HCT116 (cell line): ENCODE data around the gene SNX3. TPM values are rescaled to one million over a fixed set of nuclear protein-coding genes. Genes with fewer than 3 reads are reported as not detected.

Experiments used
- ATAC-seq: fragments of 200-7000 bp; cut with Tn5 transposase; 2 replicates; pipeline ENCODE4 v1.9.1; 2020; ENCODE audit warnings: mild to moderate bottlenecking, moderate library complexity
- BruUV-seq: library from RNA; stranded (reverse); fragments of 400-500 nt; replicated peaks from 2 replicates; lab custom pipeline; 2021; lab: Mats Ljungman, UMichigan
- CTCF ChIA-PET: fragments of 300-600 bp; sonication (Branson Sonifier 250); formaldehyde crosslinking; loops from one replicate; lab custom pipeline; 2021; ENCODE audit warnings: antibody characterized with exemption; lab: Charles Lee
- POLR2A ChIA-PET: fragments of 300-600, 350-600 bp; sonication (Branson Sonifier 250); formaldehyde crosslinking; loops from one replicate; lab custom pipeline; 2021; ENCODE audit warnings: antibody characterized with exemption; lab: Charles Lee
- RAD21 ChIA-PET, 2 experiments: fragments of 300-600 bp; sonication (Branson Sonifier 250); formaldehyde crosslinking; loops; one replicate each; lab custom pipeline; 2023; ENCODE audit warnings: low total read pairs in 2 of 2; ENCODE audit not compliant: uncharacterized antibody in 2 of 2, unreplicated experiment in 2 of 2, low non-redundant PET in 1 of 2; lab: Charles Lee
- DNase-seq: peaks from one replicate; pipeline ENCODE4 v3.0.0-alpha.2; 2010; ENCODE audit warnings: low read depth, low spot score
- H2AFZ ChIP-seq: fragments of 200-600 bp; shearing (Covaris generic), sonication (generic); 2 replicates; pipeline ENCODE4 v1.6.1; 2017; ENCODE audit warnings: low read depth, mixed run types, mixed read lengths, antibody characterized with exemption, low read length; ENCODE audit not compliant: poor library complexity, severe bottlenecking
- H3K27ac ChIP-seq: 2 replicates; pipeline ENCODE4 v1.5.1; 2012; ENCODE audit warnings: low read depth, low read length
- H3K27me3 ChIP-seq: fragments of 200-600 bp; sonication (generic); 2 replicates; pipeline ENCODE4 v1.6.1; 2016; ENCODE audit warnings: mixed run types, low read length, mixed read lengths; ENCODE audit not compliant: insufficient read depth
- H3K36me3 ChIP-seq, 2 experiments: fragments of 200-500 bp in 1 of 2; fragments of 200-600 bp in 1 of 2; sonication (Bioruptor generic) in 1 of 2; sonication (generic) in 1 of 2; 2 replicates each; pipeline versions ENCODE4 v1.5.1 to v1.6.1; 2014 to 2016; ENCODE audit warnings: low read length in 2 of 2, inconsistent platforms in 1 of 2, mixed read lengths in 1 of 2, mixed run types in 1 of 2; ENCODE audit not compliant: insufficient read depth in 2 of 2, control insufficient read depth in 1 of 2
- H3K4me1 ChIP-seq, 2 experiments: fragments of 200-600 bp in 1 of 2; sonication (generic) in 1 of 2; 2 replicates each; pipeline versions ENCODE4 v1.5.1 to v1.6.1; 2012 to 2017; ENCODE audit warnings: low read length in 2 of 2, inconsistent platforms in 1 of 2, mild to moderate bottlenecking in 1 of 2, mixed read lengths in 1 of 2, mixed run types in 1 of 2, moderate library complexity in 1 of 2; ENCODE audit not compliant: insufficient read depth in 2 of 2, control insufficient read depth in 1 of 2
- H3K4me2 ChIP-seq: fragments of 200-600 bp; sonication (generic); 2 replicates; pipeline ENCODE4 v1.6.1; 2017; ENCODE audit warnings: mixed run types, low read length, mixed read lengths
- H3K4me3 ChIP-seq, 2 experiments: fragments of 200-600 bp in 1 of 2; sonication (generic) in 1 of 2; replicated peaks in 1 of 2; 2 replicates each; pipeline ENCODE4 v1.5.1; 2011 to 2016; ENCODE audit warnings: low read length in 2 of 2, control low read depth in 1 of 2, low read depth in 1 of 2, mild to moderate bottlenecking in 1 of 2, mixed read lengths in 1 of 2, mixed run types in 1 of 2
- H3K79me2 ChIP-seq: fragments of 200-600 bp; sonication (generic); 2 replicates; pipeline ENCODE4 v1.6.1; 2017; ENCODE audit warnings: mild to moderate bottlenecking, mixed run types, low read length, moderate library complexity, mixed read lengths; ENCODE audit not compliant: insufficient read depth
- H3K9ac ChIP-seq: fragments of 200-600 bp; sonication (generic); 2 replicates; pipeline ENCODE4 v1.6.1; 2016; ENCODE audit warnings: low read length, mixed read lengths
- H3K9me2 ChIP-seq: fragments of 200-600 bp; sonication (generic), shearing (Covaris generic); 2 replicates; pipeline ENCODE4 v1.6.1; 2017; ENCODE audit warnings: mixed run types, mild to moderate bottlenecking, moderate library complexity; ENCODE audit not compliant: insufficient read depth
- H3K9me3 ChIP-seq, 2 experiments: fragments of 200-500 bp in 1 of 2; fragments of 200-600 bp in 1 of 2; sonication (Bioruptor generic) in 1 of 2; sonication (generic) in 1 of 2; 2 replicates each; pipeline ENCODE4 v1.6.1; 2014 to 2017; ENCODE audit warnings: low read length in 2 of 2, mixed read lengths in 2 of 2, inconsistent platforms in 1 of 2, low read depth in 1 of 2, mild to moderate bottlenecking in 1 of 2, mixed run types in 1 of 2, moderate library complexity in 1 of 2; ENCODE audit not compliant: control insufficient read depth in 1 of 2, insufficient read depth in 1 of 2
- H4K20me1 ChIP-seq: fragments of 200-600 bp; sonication (generic), shearing (Covaris generic); 2 replicates; pipeline ENCODE4 v1.6.1; 2017; ENCODE audit warnings: mixed run types, mild to moderate bottlenecking, moderate library complexity; ENCODE audit not compliant: insufficient read depth
- CBX3 ChIP-seq: IDR thresholded peaks from 2 replicates; pipeline ENCODE4 v1.6.1; 2012; ENCODE audit warnings: low read depth
- CEBPB ChIP-seq: IDR thresholded peaks from 2 replicates; pipeline ENCODE4 v1.6.1; 2012; ENCODE audit warnings: low read depth
- EGR1 ChIP-seq: IDR thresholded peaks from 2 replicates; pipeline ENCODE4 v1.6.1; 2012; ENCODE audit warnings: low read depth
- POLR2AphosphoS5 ChIP-seq: IDR thresholded peaks from 2 replicates; pipeline ENCODE4 v1.6.1; 2011; ENCODE audit warnings: mild to moderate bottlenecking, low read depth, low read length, moderate library complexity
- REST ChIP-seq: IDR thresholded peaks from 2 replicates; pipeline ENCODE4 v1.6.1; 2012; ENCODE audit warnings: low read depth
- YY1 ChIP-seq: IDR thresholded peaks from 2 replicates; pipeline ENCODE4 v1.6.1; 2011; ENCODE audit warnings: low read length, low read depth, moderate library complexity, mild to moderate bottlenecking; ENCODE audit not compliant: insufficient replicate concordance; ENCODE audit errors: extremely low read depth
- ZFX ChIP-seq: fragments of 450-650 bp; IDR thresholded peaks from 2 replicates; pipeline ENCODE4 v1.6.1; 2017
- intact Hi-C: fragments of 100-400 bp; cut with micrococcal nuclease; formaldehyde crosslinking; loops from 2 replicates; pipeline ENCODE4 v1.10.0; 2022
- total RNA-seq: library from RNA; stranded (reverse); gene quantifications from one replicate; pipeline ENCODE4 v1.2.1, GENCODE V29; 2021; ENCODE audit not compliant: unreplicated experiment
- TF ChIP-seq, protein P1 (sequence below), 3 experiments: fragments of 200-600 bp in 1 of 3; sonication (generic) in 1 of 3; IDR thresholded peaks in 2 of 3; conservative IDR thresholded peaks in 1 of 3; 2 replicates each; pipeline ENCODE4 v1.5.1; 2012 to 2017; ENCODE audit warnings: low read depth in 2 of 3, low read length in 2 of 3, antibody characterized with exemption in 1 of 3, borderline replicate concordance in 1 of 3, control low read depth in 1 of 3, mild to moderate bottlenecking in 1 of 3, mixed read lengths in 1 of 3, mixed run types in 1 of 3, moderate library complexity in 1 of 3; ENCODE audit not compliant: insufficient read depth in 1 of 3
- TF ChIP-seq, protein P2 (sequence below): IDR thresholded peaks from 2 replicates; pipeline ENCODE4 v1.6.1; 2011; ENCODE audit warnings: mild to moderate bottlenecking, low read length, moderate library complexity; ENCODE audit not compliant: insufficient replicate concordance; ENCODE audit errors: extremely low read depth

Gene SNX3
- total RNA-seq, 1 experiment from 2014 or later: 111 TPM

DNA sequence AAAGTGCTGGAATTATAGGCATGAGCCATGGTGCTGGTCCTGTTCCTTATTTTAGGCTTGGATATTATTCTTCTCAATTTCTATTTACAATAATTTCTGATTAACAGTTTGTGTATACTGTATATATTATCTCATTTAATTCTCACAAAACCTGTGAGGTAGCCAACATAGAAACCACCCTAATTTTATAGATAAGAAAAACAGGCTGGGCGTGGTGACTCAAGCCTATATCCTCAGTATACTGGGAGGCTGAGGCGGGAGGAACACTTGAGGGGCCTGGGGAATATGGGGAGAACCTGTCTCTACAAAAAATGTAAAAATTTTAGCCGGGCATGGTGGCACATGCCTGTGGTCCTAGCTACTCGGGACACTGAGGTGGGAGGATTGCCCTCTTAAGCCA is 30.3 kb upstream of the SNX3 start:
- no peaks in the 10 kb centered on the region for H3K9me2 ChIP-seq
- ChIA-PET CTCF (no interaction called here), POLR2A (no interaction called here), RAD21 (no interaction called here)
- H3K4me3 ChIP-seq: no peak overlapping the region
- no peaks in the 10 kb centered on the region for H3K9me3 ChIP-seq
- H3K4me1 ChIP-seq: peaks cover 5 to 31% of the 10 kb centered on the region in 2 experiments
- no peak overlapping the region for H3K27ac ChIP-seq
- ATAC-seq (no peak), DNase-seq (no peak)
- H3K9ac ChIP-seq: no peak overlapping the region
- BruUV-seq: no TSS peak
- intact Hi-C loops: no loop called here
- H4K20me1 ChIP-seq: no peaks in the 10 kb centered on the region
- H3K27me3 ChIP-seq: no peaks in the 10 kb centered on the region
- H2AFZ ChIP-seq: no peak overlapping the region
- no peaks in the 10 kb centered on the region; the same call in 1 of the 2 replicates for H3K79me2 ChIP-seq
- no peaks in the 10 kb centered on the region for H3K36me3 ChIP-seq
- H3K4me2 ChIP-seq: no peak overlapping the region
- TF ChIP-seq REST (no peak), POLR2AphosphoS5 (no peak), YY1 (no peak), CEBPB (no peak), EGR1 (no peak), CBX3 (no peak), ZFX (no peak)
- TF ChIP-seq, protein P1, sequence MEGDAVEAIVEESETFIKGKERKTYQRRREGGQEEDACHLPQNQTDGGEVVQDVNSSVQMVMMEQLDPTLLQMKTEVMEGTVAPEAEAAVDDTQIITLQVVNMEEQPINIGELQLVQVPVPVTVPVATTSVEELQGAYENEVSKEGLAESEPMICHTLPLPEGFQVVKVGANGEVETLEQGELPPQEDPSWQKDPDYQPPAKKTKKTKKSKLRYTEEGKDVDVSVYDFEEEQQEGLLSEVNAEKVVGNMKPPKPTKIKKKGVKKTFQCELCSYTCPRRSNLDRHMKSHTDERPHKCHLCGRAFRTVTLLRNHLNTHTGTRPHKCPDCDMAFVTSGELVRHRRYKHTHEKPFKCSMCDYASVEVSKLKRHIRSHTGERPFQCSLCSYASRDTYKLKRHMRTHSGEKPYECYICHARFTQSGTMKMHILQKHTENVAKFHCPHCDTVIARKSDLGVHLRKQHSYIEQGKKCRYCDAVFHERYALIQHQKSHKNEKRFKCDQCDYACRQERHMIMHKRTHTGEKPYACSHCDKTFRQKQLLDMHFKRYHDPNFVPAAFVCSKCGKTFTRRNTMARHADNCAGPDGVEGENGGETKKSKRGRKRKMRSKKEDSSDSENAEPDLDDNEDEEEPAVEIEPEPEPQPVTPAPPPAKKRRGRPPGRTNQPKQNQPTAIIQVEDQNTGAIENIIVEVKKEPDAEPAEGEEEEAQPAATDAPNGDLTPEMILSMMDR (IDR thresholded peaks at IDR 0.05 in 2 of 3, conservative IDR thresholded peaks at IDR 0.05 in 1 of 3; ENCODE audit: borderline replicate concordance in 1 of 3, insufficient read depth in 1 of 3, low read depth in 2 of 3, low read length in 2 of 3): no peak
- TF ChIP-seq, protein P2, sequence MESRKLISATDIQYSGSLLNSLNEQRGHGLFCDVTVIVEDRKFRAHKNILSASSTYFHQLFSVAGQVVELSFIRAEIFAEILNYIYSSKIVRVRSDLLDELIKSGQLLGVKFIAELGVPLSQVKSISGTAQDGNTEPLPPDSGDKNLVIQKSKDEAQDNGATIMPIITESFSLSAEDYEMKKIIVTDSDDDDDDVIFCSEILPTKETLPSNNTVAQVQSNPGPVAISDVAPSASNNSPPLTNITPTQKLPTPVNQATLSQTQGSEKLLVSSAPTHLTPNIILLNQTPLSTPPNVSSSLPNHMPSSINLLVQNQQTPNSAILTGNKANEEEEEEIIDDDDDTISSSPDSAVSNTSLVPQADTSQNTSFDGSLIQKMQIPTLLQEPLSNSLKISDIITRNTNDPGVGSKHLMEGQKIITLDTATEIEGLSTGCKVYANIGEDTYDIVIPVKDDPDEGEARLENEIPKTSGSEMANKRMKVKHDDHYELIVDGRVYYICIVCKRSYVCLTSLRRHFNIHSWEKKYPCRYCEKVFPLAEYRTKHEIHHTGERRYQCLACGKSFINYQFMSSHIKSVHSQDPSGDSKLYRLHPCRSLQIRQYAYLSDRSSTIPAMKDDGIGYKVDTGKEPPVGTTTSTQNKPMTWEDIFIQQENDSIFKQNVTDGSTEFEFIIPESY: no peak
